K562 (cell line): Measurements from ENCODE around the gene CDT1. TPM values are rescaled to one million over a fixed set of nuclear protein-coding genes. Genes with fewer than 3 reads are reported as not detected.

Experiments
- ATAC-seq: fragments of 200-7000 bp; cut with Tn5 transposase; 3 replicates; pipeline ENCODE4 v1.9.1; 2020; ENCODE audit warnings: moderate library complexity
- BruUV-seq: library from RNA; stranded (reverse); fragments of 400-500 nt; replicated peaks from 2 replicates; lab custom pipeline; 2021; lab: Mats Ljungman, UMichigan
- CTCF ChIA-PET: fragments of 300-600 bp; formaldehyde crosslinking; extraction: SDS; loops from one replicate; lab custom pipeline; 2021; ENCODE audit warnings: low intra/inter-chr PET ratio; lab: Yijun Ruan, JAX
- POLR2A ChIA-PET: fragments of 300-600, 350-650 bp; sonication (Branson Sonifier 250); formaldehyde crosslinking; extraction: SDS; loops from one replicate; lab custom pipeline; 2021; ENCODE audit warnings: antibody characterized with exemption, inconsistent platforms; lab: Yijun Ruan, JAX
- DNase-seq, 4 experiments: peaks; one replicate each; pipeline versions ENCODE4 v3.0.0 to v3.0.0-alpha.2; 2011 to 2018; ENCODE audit warnings: low spot score in 3 of 4, mixed read lengths in 3 of 4; ENCODE audit errors: extremely low read depth in 1 of 4
- FAIRE-seq: peaks from 2 replicates; lab custom pipeline; 2011; peaks lifted over from hg19 to GRCh38; lab: Jason Lieb, UNC
- H2AFZ ChIP-seq: 2 replicates; pipeline ENCODE4 v1.6.0; 2011; ENCODE audit warnings: low read depth, low read length, control low read depth, inconsistent platforms
- H3K27ac ChIP-seq: fragments of 200-600 bp; 3 replicates; pipeline ENCODE4 v1.8.0; 2011; ENCODE audit warnings: low read depth, mild to moderate bottlenecking, control low read depth, inconsistent platforms, low read length, moderate library complexity, mixed read lengths; ENCODE audit errors: extremely low read depth
- H3K27me3 ChIP-seq, 2 experiments: fragments of 300-600 bp in 1 of 2; 2 replicates in 1 of 2; 3 replicates in 1 of 2; pipeline versions ENCODE4 v1.6.0 to v1.8.0; 2011; ENCODE audit warnings: inconsistent platforms in 2 of 2, low read length in 2 of 2, mild to moderate bottlenecking in 1 of 2, mixed read lengths in 1 of 2, moderate library complexity in 1 of 2; ENCODE audit not compliant: control insufficient read depth in 2 of 2, insufficient read depth in 2 of 2
- H3K36me3 ChIP-seq: fragments of 300-600 bp; 3 replicates; pipeline ENCODE4 v1.8.0; 2011; ENCODE audit warnings: mild to moderate bottlenecking, low read length, inconsistent platforms; ENCODE audit not compliant: control insufficient read depth, insufficient read depth
- H3K4me1 ChIP-seq, 2 experiments: fragments of 200-600 bp in 1 of 2; replicated peaks in 1 of 2; 2 replicates in 1 of 2; 3 replicates in 1 of 2; pipeline versions ENCODE4 v1.5.1 to v1.8.0; 2011; ENCODE audit warnings: inconsistent platforms in 2 of 2, low read length in 2 of 2, mild to moderate bottlenecking in 1 of 2, mixed read lengths in 1 of 2, moderate library complexity in 1 of 2; ENCODE audit not compliant: control insufficient read depth in 2 of 2, insufficient read depth in 2 of 2
- H3K4me2 ChIP-seq: 2 replicates; pipeline ENCODE4 v1.6.1; 2011; ENCODE audit warnings: low read length, control low read depth, inconsistent platforms, mixed read lengths; ENCODE audit not compliant: insufficient read depth
- H3K4me3 ChIP-seq: fragments of 200-600 bp; sonication (generic), shearing (Covaris generic); 2 replicates; pipeline ENCODE4 v1.5.1; 2016; ENCODE audit warnings: control low read depth, inconsistent platforms
- H3K79me2 ChIP-seq: fragments of 200-600 bp; 3 replicates; pipeline ENCODE4 v1.8.0; 2011; ENCODE audit warnings: low read length, inconsistent platforms; ENCODE audit not compliant: control insufficient read depth, insufficient read depth
- H3K9ac ChIP-seq, 2 experiments: 2 replicates each; pipeline versions ENCODE4 v1.6.0 to v1.6.1; 2011; ENCODE audit warnings: low read depth in 2 of 2, low read length in 2 of 2, control low read depth in 1 of 2, inconsistent platforms in 1 of 2, mild to moderate bottlenecking in 1 of 2, mixed read lengths in 1 of 2; ENCODE audit not compliant: insufficient read depth in 1 of 2
- H3K9me1 ChIP-seq: one replicate; pipeline ENCODE4 v1.6.0; 2011; ENCODE audit warnings: inconsistent platforms, mild to moderate bottlenecking, low read length, moderate library complexity; ENCODE audit not compliant: control insufficient read depth, insufficient read depth
- H3K9me3 ChIP-seq: replicated peaks from 2 replicates; pipeline ENCODE4 v1.5.1; 2011; ENCODE audit warnings: low read depth, low read length, inconsistent platforms; ENCODE audit not compliant: control insufficient read depth, insufficient read depth
- H4K20me1 ChIP-seq: replicated peaks from 2 replicates; pipeline ENCODE4 v1.6.1; 2011; ENCODE audit warnings: low read length, inconsistent platforms, mixed read lengths; ENCODE audit not compliant: control insufficient read depth, insufficient read depth
- ETS2 ChIP-seq: IDR thresholded peaks from 2 replicates; pipeline ENCODE4 v1.6.1; 2016; ENCODE audit warnings: borderline replicate concordance, missing genetic modification characterization, mild to moderate bottlenecking, moderate library complexity, missing compliant biosample characterization; ENCODE audit not compliant: poor library complexity, severe bottlenecking
- FIP1L1 ChIP-seq: fragments of 200-400 bp; formaldehyde crosslinking; IDR thresholded peaks from 2 replicates; pipeline ENCODE4 v1.6.1; 2018; ENCODE audit warnings: mild to moderate bottlenecking, low read depth, low read length; ENCODE audit not compliant: poor library complexity, severe bottlenecking
- HDAC2 ChIP-seq: fragments of 450-650 bp; IDR thresholded peaks from 2 replicates; pipeline ENCODE4 v1.6.1; 2016; ENCODE audit warnings: mild to moderate bottlenecking
- KDM4B ChIP-seq, 2 experiments: fragments of 450-650 bp in 1 of 2; sonication (generic) in 1 of 2; IDR thresholded peaks; 2 replicates each; pipeline ENCODE4 v1.6.1; 2016 to 2017; ENCODE audit warnings: borderline replicate concordance in 2 of 2, antibody characterized with exemption in 1 of 2, low read depth in 1 of 2, mild to moderate bottlenecking in 1 of 2
- KHSRP ChIP-seq: fragments of 450-650 bp; IDR thresholded peaks from 2 replicates; pipeline ENCODE4 v1.6.1; 2017
- NFE2L1 ChIP-seq: fragments of 450-650 bp; IDR thresholded peaks from 2 replicates; pipeline ENCODE4 v1.6.1; 2016; ENCODE audit warnings: missing genetic modification characterization, low read depth, mild to moderate bottlenecking, missing compliant biosample characterization, moderate library complexity, borderline replicate concordance
- NR4A1 ChIP-seq, 2 experiments: fragments of 250-450 bp in 1 of 2; fragments of 450-650 bp in 1 of 2; sonication (Bioruptor Pico) in 1 of 2; IDR thresholded peaks; 2 replicates each; pipeline versions ENCODE4 v1.4.0 to v1.6.1; 2016 to 2020; ENCODE audit warnings: mild to moderate bottlenecking in 2 of 2, missing compliant biosample characterization in 1 of 2, missing genetic modification characterization in 1 of 2, moderate library complexity in 1 of 2
- POLR2G ChIP-seq: fragments of 200-400 bp; formaldehyde crosslinking; IDR thresholded peaks from 2 replicates; pipeline ENCODE4 v1.6.1; 2017; ENCODE audit warnings: low read depth, mild to moderate bottlenecking, antibody characterized with exemption, low read length, moderate library complexity
- PRDM10 ChIP-seq: fragments of 450-650 bp; IDR thresholded peaks from 2 replicates; pipeline ENCODE4 v1.6.1; 2018; ENCODE audit not compliant: partially characterized antibody
- PTRF ChIP-seq: fragments of 450-650 bp; IDR thresholded peaks from 2 replicates; pipeline ENCODE4 v1.6.1; 2016; ENCODE audit warnings: mild to moderate bottlenecking, missing genetic modification characterization, missing compliant biosample characterization
- SMAD2 ChIP-seq: fragments of 150-350 bp; IDR thresholded peaks from 2 replicates; pipeline ENCODE4 v1.6.1; 2014; ENCODE audit warnings: low read depth, mild to moderate bottlenecking, low read length
- SMARCA4 ChIP-seq: fragments of 450-650 bp; IDR thresholded peaks from 2 replicates; pipeline ENCODE4 v1.6.1; 2016
- TFAP4 ChIP-seq: sonication (generic); formaldehyde crosslinking; IDR thresholded peaks from 2 replicates; pipeline ENCODE4 v1.8.0; 2022; ENCODE audit warnings: missing genetic modification reagents, mild to moderate bottlenecking, moderate library complexity, borderline replicate concordance
- ZFP1 ChIP-seq: fragments of 450-650 bp; formaldehyde crosslinking; IDR thresholded peaks from 2 replicates; pipeline ENCODE4 v1.4.0; 2020; ENCODE audit warnings: mild to moderate bottlenecking, mixed read lengths
- WGBS: fragments of 100-300 bp; shearing (Covaris generic); methylation state at CpG from one replicate; pipeline ENCODE4 v1.1.6; 2016; ENCODE audit warnings: low coverage, mixed read lengths; ENCODE audit not compliant: insufficient coverage; ENCODE audit errors: missing lambda C conversion rate; 5-methylcytosine and 5-hydroxymethylcytosine counted together
- in situ Hi-C: fragments of 300-500 bp; cut with MboI; formaldehyde crosslinking; loops from 4 replicates; pipeline ENCODE4 v1.15.0; 2018; ENCODE audit warnings: inconsistent platforms, mixed read lengths
- intact Hi-C: fragments of 100-400 bp; cut with micrococcal nuclease; formaldehyde crosslinking; loops from 2 replicates; pipeline ENCODE4 v1.14.2; 2022
- polyA plus RNA-seq, 8 experiments: library from polyadenylated mRNA; depleted of rRNA in 4 of 8; stranded (reverse) in 5 of 8; unstranded in 3 of 8; fragments of >200 nt; fragmentation: Nextera tagmentation in 2 of 8; fragmentation: Illumina TruSeq in 1 of 8; extraction: Ambion mirVana in 2 of 8; extraction: Trizol in 1 of 8; gene quantifications; 2 replicates each; pipeline versions ENCODE4 v1.2.1 to v1.2.3, GENCODE V29; 2011 to 2014; ENCODE audit warnings: inconsistent platforms in 1 of 8, missing spikeins in 1 of 8
- total RNA-seq, 7 experiments: library from RNA; depleted of rRNA in 6 of 7; stranded (reverse); fragments of >200 nt in 6 of 7; fragmentation: Illumina TruSeq in 2 of 7; extraction: Trizol in 2 of 7; gene quantifications; 2 replicates each; pipeline versions ENCODE4 v1.2.1 to v1.2.3, GENCODE V29; 2011 to 2021; ENCODE audit warnings: low replicate concordance in 1 of 7

The CDT1 gene
- total and polyA plus RNA-seq, 9 of the 15 experiments (the other 6 are each of a cell fraction or from before 2014, with no cell fraction given): 0.92 to 178 (median 14.2) TPM

- H3K27ac ChIP-seq: no peak overlapping the region
- peak overlapping the region in 1 of 2 experiments; percentile 84; a peak in 1 of 4 replicates for H3K9ac ChIP-seq
- no peak overlapping the region for H2AFZ ChIP-seq
- H4K20me1 ChIP-seq: peaks cover 62% of the 10 kb centered on the region
- H3K79me2 ChIP-seq: peaks cover 92% of the 10 kb centered on the region
- ChIA-PET POLR2A (interaction anchor here (0.7 to 8.9 kb wide), 5 partner anchors 8 to 437 kb away, joined by 3 to 102 read pairs (median 4); no protein-coding TSS in a partner anchor), CTCF (interaction anchor here (0.7 to 1.2 kb wide), 2 partner anchors 11 to 29 kb away, joined by 3 to 5 read pairs; partner anchors contain the start of gene PIEZO1)
- no peaks in the 10 kb centered on the region for H3K9me3 ChIP-seq
- intact Hi-C loops: no loop called here
- no peaks in the 10 kb centered on the region for H3K27me3 ChIP-seq
- DNase-seq (no peak), FAIRE-seq (no peak), ATAC-seq (no peak)
- H3K4me1 ChIP-seq: peaks cover 13 to 86% of the 10 kb centered on the region in 2 experiments; a peak in 4 of 5 replicates
- no TSS peak for BruUV-seq
- WGBS: 81% methylated on average over 30 of the region's 42 CpGs
- peaks cover 92% of the 10 kb centered on the region; the same call in 2 of the 3 replicates for H3K36me3 ChIP-seq
- in situ Hi-C loops: no loop called here
- H3K9me1 ChIP-seq: peaks cover 24% of the 10 kb centered on the region
- H3K4me2 ChIP-seq: no peak overlapping the region
- no peak overlapping the region for H3K4me3 ChIP-seq
- TF ChIP-seq PRDM10: no peak
- TF ChIP-seq ETS2 (tag): no peak
- no peak for TF ChIP-seq SMARCA4
- TF ChIP-seq POLR2G: peak; percentile 51
- no peak for TF ChIP-seq ZFP1
- no peak for TF ChIP-seq KHSRP
- no peak for TF ChIP-seq NFE2L1 (tag)
- no peak for TF ChIP-seq PTRF (tag)
- TF ChIP-seq KDM4B (IDR thresholded peaks at IDR 0.05; ENCODE audit: borderline replicate concordance in 2 of 2, low read depth in 1 of 2): no peak
- no peak for TF ChIP-seq TFAP4
- no peak for TF ChIP-seq NR4A1 (CRISPR knock-in tag; IDR thresholded peaks at IDR 0.05)
- TF ChIP-seq NR4A1 (tag; IDR thresholded peaks at IDR 0.05): no peak
- TF ChIP-seq HDAC2: no peak
- TF ChIP-seq SMAD2: no peak
- TF ChIP-seq FIP1L1: peak; percentile 19
Observed at GRCh38 chr16:88754912-88755744, 48.5 kb upstream of the CDT1 start.
